GM19438 (cell line): Measurements from ENCODE around the gene TAF12.
A peak's percentile ranks its signal among the peaks of the same experiment; 100 is the strongest.
"Not testable (repeated sequence)": the region's sequence is repeated elsewhere in the genome, so short reads cannot be mapped to it uniquely, and the experiment has no call there.

Source experiments
- ATAC-seq: cut with Tn5 transposase; IDR thresholded peaks from one replicate; pipeline ENCODE4 v1.9.1; 2021; ENCODE audit warnings: low read depth; ENCODE audit not compliant: unreplicated experiment

TAF12 gene, protein sequence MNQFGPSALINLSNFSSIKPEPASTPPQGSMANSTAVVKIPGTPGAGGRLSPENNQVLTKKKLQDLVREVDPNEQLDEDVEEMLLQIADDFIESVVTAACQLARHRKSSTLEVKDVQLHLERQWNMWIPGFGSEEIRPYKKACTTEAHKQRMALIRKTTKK

DNA sequence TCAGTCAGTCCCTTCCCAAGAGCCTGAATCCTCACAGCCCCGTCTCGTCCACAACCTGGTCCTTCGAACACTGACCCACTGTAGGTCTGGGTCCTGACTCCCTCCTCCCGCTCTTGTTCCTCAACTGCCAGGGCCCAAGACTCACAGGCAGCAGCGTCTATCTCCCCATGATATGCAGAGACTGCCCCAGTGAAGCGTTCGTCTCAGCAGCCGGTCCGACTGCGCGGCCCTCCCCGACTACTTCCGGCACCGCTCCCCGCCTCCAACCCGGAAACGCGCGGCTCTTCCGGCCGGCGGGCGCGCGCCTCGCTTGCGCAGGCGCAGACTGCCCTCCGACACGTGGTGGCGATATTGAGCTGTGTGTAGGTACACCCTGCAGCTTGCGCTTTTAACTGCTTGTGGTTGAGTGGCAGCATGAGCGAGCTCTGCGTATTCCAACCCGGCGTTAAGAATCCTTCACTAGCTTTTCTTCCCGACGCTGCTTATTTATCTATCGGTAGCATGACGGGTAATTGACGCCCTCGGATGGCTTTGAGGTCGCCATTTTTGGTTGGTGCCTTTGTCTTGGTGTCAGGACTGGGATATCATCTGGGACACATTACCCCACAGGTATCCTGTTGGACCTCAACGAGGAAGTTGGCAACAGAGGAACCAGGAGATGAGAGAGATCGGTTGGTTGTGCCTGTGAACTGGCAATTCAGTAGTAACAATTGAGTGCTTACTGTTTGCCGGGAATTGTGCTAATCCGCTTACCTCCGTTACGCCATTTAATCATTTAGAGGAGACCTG, at the start of gene TAF12:
TAF12 (minus strand) TSS at position 221 of the 789 bp plus-strand sequence. CDS start 20,986 bp downstream, outside the sequence.
- ATAC-seq: peak; percentile 74

DNA sequence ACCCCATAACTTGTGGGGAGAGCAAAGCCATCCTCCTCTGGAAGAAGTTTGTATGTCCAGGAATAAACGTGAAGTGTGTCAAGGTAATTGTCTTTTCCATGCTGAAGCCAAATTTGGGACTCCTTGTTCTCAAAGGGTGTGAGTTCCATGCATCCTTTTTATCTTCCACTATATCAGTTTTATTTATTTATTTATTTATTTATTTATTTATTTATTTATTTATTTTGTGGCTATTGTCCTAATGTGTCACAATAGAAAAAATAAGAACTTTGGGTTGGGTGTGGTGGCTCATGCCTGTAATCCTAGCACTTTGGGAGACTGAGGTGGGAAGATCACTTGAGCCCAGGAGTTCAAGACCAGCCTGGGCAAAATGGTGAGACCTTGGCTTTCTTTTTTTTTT, 48.8 kb upstream of the TAF12 start:
- ATAC-seq: not testable (repeated sequence)

DNA sequence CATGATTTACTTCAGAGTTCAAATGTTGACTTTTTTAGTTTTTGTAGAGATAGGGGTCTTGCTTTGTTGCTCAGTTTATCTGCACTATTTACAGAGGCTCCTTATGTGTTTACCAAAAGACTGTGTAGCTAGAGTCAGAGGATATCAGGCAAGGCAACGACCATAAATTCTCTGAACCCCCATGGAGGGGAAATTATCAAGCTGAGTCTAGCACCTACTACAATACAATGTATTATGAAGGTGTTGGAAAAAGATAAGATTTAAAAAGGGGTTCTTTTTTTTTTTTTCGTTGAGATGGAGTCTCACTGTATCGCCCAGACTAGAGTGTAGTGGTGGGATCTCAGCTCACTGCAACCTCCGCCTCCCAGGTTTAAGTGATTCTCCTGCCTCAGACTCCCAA, 42.1 kb upstream of the TAF12 start:
- ATAC-seq: no peak

GRCh38 chr1:28682840-28683239, 40.0 kb upstream of the TAF12 start:
- ATAC-seq: no peak

- ATAC-seq: no peak
Observed at GRCh38 chr1:28680151-28680550, 37.3 kb upstream of the TAF12 start.

- no peak for ATAC-seq
Observed at GRCh38 chr1:28675924-28676257, 33.0 kb upstream of the TAF12 start.

DNA sequence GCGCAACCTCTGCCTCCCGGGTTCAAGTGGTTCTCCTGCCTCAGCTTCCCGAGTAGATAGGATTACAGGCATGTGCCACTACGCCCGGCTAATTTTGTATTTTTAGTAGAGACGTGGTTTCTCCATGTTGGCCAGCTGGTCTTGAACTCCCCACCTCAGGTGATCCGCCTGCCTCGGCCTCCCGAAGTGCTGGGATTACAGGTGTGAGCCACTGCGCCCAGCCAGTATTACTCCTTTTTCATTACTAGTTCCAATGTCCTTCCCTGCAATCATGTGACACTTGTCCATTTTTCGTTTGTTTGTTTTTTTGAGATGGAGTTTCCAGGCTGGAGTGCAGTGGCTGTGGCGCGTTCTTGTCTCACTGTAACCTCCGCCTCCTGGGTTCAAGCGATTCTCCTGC, 30.1 kb upstream of the TAF12 start:
- ATAC-seq: not testable (repeated sequence)

GRCh38 chr1:28671254-28671780, 28.4 kb upstream of the TAF12 start:
- no peak for ATAC-seq

DNA sequence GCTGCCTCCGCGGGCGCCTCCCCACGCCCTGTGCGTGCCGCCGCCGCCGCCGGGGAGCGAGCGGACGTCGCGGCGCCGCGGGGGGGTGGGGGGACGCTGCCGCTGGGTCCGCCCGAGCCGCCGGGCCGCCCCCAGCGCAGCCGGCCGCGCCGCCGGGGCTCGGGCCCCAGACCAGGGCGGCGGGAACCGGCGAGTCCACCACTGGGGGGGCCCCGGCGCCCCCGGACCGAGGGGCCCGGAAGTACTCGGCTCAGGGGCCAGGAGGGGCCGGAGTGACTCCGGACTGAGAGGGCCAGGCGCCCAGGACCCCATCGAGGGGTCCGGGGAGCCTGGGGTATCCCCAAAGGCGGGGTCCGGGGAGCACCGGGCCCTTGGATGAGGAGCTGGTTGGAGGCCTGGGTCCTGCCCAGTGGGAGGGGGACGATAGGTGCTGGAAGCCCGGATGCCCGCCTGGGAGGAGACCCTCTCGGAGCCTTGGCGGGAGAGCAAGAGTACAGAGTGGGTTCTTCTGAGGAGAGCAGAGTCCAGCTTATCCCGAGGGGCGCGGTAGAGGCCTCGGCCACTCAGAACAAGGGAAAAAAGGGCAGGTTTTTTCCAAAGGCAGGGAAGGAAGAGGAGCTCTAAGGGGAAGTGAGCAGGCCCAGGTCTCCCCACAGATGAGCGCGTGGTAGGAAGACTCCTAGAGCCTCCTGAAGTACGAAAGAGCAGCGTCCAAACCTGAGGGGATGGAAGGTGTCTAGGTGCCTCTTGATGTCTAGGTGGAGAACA, 26.3 kb upstream of the TAF12 start:
- peak; percentile 39 for ATAC-seq

DNA sequence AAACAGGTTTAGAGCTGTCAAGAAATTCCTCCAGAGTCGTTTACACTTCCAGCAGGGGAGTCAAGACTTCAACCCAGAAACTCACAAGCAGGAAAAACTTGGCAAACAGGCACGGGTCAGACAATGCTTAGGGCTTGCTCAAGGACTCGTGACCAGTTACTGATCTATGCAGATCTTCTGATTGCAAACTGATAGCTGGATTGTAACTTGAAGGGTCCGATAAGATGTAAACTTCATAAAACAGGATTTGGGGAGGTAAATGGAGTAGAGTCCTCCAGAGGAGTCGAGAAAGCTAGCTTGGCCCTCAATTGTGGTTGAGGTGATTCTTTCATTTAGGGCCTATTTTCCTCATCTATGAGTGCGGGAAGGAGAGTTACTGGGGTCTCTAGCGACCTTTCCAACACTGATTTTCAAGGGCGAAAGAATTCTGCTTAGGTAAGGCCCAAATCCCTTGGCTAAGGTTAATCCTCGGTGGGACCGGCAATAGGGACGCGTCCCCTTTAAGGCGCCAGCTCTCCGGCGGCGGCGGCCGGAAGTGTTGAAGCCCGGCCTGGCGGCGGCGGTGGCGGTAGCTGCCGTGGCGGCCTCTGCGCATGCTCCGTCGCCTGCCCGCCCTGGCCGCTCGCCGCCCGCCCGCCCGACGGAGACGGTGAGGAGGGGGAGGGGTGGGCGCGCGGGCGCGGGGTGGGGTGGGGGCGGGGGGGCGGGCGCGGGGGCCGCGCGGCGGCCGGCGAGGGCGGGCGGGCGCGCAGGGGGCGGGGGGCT, 25.5 kb upstream of the TAF12 start, which contains the start of gene GMEB1:
GMEB1 (plus strand) TSS at position 594 of the 765 bp plus-strand sequence. CDS start 14,829 bp downstream, outside the sequence.
- peak; percentile 61 for ATAC-seq

GRCh38 chr1:28666806-28667205, 23.9 kb upstream of the TAF12 start:
- ATAC-seq: no peak

GRCh38 chr1:28663871-28664470, 21.1 kb upstream of the TAF12 start:
- no peak for ATAC-seq

DNA sequence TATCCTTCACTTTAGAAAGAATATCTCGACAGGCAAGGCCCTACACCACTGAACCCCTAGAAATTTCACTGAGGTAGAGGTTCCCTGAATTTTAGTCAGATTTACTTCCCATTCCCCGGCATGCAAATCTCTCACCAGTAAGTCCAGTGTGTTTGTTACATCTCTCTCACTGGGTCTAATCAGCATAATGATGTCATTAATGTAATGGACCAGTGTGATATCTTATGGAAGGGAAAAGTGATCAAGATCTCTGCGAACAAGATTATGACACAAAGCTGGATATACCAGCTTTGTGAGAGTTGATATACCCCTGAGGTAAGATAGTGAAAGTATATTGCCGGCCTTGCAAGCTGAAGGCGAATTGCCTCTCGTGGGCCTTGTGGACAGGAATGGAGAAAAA, 13.5 kb upstream of the TAF12 start:
- ATAC-seq: no peak

GRCh38 chr1:28655448-28656311, 12.8 kb upstream of the TAF12 start:
- ATAC-seq: not testable (repeated sequence)

- ATAC-seq: not testable (repeated sequence)
Observed at GRCh38 chr1:28653870-28654269, 11.0 kb upstream of the TAF12 start.

DNA sequence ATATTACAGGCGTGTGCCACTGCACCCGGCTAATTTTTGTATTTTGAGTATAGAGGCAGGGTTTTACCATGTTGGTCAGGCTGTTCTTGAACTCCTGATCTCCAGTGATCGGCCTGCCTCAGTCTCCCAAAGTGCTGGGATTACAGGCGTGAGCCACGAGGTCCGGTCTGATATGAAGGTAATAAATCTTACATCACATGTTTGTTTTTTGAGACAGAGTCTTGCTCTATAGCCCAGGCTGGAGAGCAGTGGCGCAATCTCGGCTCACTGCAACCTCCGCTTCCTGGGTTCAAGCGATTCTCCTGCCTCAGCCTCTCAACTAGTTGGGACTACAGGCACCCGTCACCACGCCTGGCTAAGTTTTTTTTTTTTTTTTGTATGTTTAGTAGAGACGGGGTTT, 10.2 kb upstream of the TAF12 start:
- not testable (repeated sequence) for ATAC-seq

DNA sequence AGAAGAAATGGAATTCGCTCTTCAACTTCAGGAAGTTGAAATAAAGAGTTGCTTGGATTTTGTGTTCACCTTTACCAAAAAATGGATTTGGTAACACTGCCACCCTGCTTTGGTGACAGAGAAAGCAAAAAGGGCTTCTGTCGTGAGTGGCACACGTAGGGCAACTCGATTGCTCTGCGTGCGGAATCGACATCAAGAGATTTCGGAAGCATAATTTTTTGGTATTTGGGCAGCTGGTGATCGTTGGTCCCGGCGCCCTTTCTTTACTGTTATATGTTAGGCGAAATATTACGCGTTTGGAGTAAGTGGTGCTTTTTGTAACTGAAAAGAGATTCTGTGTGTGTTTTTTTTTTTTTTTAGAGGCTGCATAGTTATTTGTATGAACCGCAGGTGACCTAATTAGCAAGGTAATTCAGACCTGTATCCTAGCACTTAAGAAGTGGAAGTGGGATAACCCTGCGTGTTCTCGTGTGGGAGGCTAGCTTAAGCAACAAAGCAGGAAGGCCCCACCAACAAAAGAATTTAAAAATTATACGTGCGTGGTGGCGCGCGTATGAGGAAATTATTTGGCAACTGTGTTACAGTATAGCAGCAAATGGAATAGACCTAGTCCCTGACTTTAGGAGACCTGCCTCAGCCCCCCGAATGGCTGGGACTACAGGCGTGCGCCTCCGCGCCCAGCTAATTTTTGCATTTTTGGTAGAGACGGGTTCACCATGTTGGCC, 5.8 kb upstream of the TAF12 start, which contains the start of gene RNU11:
RNU11 (plus strand) TSS at position 127 of the 725 bp plus-strand sequence.
- peak; percentile 66 for ATAC-seq

DNA sequence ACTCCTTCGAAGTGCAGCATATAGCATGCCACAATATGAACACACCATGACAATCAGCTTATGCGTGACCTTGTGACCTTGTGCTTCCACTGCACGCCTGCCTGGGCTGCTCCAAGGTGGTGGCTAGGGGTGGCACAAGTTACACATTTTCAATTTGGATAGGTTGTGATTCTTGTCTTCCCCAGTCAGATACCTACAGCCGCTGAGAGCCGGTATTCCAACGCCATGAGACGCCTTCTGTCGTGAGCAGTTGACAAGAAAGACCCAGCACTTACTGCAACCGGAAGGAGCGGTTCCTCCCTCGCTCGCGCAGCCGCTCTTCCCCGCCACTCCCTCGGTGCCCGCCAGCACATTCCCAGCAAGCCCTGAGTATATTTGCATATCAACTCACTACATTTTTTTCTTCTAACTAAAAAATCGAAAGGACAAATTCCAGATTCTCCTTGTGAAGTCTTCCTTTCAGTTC, 5.2 kb upstream of the TAF12 start:
- peak; percentile 67 for ATAC-seq
